HG03139 (cell line): ENCODE measurements around the gene MCM6.
A peak's percentile ranks its signal among the peaks of the same experiment; 100 is the strongest.
"Not testable (repeated sequence)": the region's sequence is repeated elsewhere in the genome, so short reads cannot be mapped to it uniquely, and the experiment has no call there.

ENCODE experiments used
- ATAC-seq: cut with Tn5 transposase; IDR thresholded peaks from one replicate; pipeline ENCODE4 v1.9.1; 2021; ENCODE audit not compliant: unreplicated experiment

MCM6 gene

DNA sequence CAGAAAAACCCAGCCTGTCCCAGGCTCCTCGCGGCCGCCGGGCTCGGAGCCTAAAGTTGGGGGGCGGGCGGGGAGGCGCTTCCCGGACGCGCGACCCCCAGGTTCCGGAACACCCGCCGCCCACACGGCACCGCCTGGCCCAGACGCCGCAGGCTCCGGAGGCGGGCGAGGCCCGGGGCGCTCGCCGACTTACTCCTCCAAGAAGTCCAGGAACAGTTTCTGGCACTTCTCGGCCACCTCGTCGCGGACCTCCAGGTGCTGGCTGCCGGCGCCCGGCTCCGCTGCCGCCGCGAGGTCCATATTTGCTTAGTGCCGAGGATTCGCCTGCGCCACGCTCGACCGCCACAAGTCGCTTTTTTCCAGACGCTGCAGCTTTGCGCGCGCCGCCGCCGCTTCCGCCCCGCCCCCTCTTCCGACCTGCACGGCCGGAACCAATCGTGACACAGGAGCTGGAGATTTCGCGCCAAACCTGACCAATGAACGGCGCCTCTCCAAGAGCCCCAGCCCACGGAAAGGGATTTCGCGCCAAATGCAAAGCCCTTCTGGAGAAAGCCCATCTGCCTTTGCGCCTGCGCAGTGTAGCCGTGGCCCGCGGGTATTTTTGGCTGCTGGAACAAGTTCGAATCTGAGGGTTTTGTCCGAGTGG lies at the start of gene MCM6:
Gene MCM6, minus strand, starts transcription at position 378 of the 646 bp plus-strand sequence. Its CDS starts 78 bp downstream, at position 300.
- ATAC-seq: peak; percentile 90

DNA sequence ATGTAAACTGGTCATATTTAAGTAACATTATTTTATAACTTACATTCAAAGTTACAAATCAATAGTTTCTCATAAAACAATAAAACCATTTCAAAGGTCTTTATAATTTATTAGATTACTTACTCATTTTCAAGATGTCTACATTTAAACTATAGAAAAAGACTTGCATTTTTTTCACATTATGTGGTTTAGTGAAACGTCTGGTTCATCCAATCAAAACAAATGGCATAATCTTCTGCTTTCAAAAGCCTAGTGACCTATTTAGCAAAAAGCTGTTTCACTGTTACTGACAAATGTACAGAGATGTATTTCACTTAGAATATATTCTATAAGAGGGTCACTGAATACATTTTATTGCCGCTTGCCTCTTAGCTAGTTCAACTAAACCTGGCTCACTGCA lies 49.3 kb upstream of the MCM6 start:
- ATAC-seq: no peak

DNA sequence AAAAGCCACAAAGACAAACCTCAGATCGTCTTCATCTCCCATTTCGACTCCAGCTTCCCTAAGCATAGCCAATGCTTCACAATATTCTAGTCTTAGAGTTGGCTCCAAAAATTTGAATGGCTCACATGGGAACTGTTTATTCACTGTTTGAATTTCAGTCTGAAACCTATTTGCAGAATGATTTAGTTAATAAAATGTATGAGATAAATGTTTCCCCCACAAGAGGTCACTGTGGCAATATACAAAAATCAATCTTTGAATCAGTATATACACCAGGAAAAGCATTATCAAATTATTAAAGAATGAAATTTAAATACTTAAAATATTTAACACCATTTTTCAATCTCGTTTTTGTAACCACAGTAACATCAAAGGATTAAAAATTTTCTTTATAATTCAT lies 40.0 kb upstream of the MCM6 start:
- no peak for ATAC-seq

DNA sequence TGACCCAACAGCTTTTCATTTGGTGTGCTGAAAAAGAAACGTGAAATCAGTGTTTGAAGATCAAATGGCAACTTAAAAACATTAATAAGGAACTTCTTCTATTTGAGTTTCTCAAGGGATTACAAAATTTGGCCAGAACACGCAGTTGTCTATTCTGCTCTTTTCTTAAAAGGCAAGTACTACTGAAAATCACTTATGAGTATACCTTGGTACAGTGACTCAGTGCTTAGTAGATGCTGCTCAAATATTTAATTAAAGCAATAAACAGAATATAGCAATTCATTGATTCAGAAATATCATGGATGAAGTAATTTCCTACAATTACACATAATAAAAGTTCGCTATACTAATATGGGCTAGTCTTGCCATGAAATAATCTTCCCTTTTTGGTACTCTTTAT lies 38.2 kb upstream of the MCM6 start:
- no peak for ATAC-seq

- ATAC-seq: no peak
Measured at GRCh38 chr2:135913727-135914365, 37.6 kb upstream of the MCM6 start.

DNA sequence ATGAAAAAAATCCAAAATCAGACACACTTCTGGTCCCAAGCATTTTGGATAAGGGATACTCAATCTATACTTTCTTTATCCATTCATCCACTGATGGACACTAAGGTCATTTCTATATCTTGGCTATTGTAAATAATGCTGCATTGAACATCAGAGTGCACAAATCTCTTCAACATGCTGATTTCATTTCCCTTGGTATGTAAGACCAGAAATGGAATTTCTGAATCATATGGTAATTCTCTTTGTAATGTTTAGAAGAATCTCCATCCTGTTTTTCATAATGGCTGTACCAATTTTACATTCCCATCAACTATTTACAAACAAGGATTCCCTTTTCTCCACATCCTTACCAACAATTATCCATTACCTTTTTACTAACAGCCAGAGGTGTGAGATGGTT lies 33.7 kb upstream of the MCM6 start:
- ATAC-seq: no peak

DNA sequence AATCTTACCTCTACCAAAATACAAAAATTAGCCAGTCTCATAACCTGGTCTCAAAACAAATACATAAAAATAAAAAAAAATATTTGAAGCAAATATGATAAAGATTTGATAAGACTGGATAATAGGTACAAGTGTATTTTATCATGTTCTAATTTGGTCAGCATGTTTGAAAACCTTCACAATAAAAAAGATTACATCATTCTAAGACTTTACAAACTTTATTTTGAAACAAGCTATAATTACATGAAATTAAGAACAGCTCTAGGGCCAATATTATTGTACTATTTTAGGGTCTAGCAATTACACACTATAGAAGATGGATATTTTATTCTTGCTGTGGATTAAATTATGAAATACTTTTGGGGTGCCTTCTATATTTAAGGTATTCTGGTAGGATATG lies 29.4 kb upstream of the MCM6 start:
- no peak for ATAC-seq

GRCh38 chr2:135904341-135904989 lies 28.2 kb upstream of the MCM6 start:
- no peak for ATAC-seq

DNA sequence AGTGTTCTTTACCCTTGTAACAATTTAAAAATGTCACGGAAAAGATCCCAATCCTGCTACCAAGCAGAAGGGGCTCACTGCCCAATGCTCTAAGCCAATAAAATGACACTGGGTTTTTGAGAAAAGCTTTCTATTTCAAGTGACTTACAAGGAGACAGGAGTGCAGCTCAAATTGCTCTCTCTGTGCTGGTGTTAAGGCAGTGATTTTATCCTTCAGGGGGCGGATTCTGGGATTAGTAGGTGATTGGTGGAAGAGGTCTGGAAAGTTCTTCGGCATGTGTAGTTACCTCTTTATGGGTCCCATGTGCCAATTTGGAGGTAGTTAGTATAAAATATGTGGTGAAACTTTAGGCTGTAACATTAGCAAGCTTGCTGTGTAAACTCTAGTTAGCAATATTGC lies 27.4 kb upstream of the MCM6 start:
- ATAC-seq: no peak

DNA sequence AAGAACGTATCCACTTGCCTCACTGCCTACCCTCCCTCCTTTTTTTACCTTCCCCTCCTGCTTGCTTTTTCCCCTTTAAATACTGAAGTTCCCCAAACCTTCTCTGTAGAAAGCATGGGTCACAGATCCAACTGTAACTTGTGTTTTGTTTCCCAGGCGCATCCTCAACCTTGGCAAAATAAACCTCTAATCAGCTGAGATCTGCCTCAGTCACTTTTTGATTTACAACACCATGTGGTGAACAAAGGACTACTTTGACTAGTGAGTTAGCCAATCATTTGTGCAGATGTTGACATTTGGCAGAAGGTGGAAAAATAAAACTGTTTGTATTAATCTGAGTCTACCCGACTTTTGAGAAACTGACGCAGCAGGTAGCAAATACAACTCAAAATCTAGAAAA lies 23.3 kb upstream of the MCM6 start:
- ATAC-seq: no peak

GRCh38 chr2:135898234-135898786 lies 22.1 kb upstream of the MCM6 start:
- no peak for ATAC-seq

DNA sequence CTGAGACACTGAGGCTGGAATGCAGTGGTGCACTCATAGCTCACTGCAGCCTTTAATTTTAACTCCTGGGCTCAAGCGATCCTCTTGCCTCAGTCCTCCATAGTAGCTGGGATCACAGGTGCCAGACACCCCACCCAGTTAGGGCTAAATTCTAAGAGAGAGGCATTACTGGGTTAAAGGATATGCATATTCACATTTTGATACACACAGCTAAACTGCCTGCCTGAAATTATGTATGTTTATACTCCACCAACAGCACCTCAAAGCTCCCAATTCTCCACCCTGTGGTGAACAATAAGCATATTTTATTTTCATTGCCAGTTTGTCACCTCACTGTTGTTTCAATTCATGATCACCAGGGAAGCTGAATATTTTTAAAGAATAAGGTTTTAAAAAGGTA lies 18.7 kb upstream of the MCM6 start:
- ATAC-seq: no peak

- ATAC-seq: no peak
Measured at GRCh38 chr2:135893374-135893794, 17.1 kb upstream of the MCM6 start.

DNA sequence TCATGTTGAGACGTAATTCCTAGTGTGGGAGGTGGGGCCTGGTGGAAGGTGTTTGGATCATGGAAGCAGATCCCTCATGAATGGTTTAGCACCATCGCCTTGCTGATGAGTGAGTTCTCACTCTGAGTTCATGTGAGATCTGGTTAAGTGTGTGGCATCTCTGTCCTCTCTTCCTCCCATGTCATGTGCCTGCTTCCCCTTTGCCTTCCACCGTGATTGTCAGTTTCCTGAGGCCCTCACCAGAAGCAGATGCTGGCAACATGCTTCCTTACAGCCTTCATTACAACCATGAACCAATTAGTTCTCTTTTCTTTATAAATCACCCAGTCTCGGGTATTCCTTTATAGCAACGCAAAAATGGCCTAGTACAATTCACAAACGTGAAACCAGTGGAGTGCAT lies 14.6 kb upstream of the MCM6 start:
- ATAC-seq: no peak

- no peak for ATAC-seq
Measured at GRCh38 chr2:135890149-135890548, 13.9 kb upstream of the MCM6 start.

- not testable (repeated sequence) for ATAC-seq
Measured at GRCh38 chr2:135888587-135888986, 12.3 kb upstream of the MCM6 start.

- ATAC-seq: no peak
Measured at GRCh38 chr2:135885709-135886108, 9.5 kb upstream of the MCM6 start.

DNA sequence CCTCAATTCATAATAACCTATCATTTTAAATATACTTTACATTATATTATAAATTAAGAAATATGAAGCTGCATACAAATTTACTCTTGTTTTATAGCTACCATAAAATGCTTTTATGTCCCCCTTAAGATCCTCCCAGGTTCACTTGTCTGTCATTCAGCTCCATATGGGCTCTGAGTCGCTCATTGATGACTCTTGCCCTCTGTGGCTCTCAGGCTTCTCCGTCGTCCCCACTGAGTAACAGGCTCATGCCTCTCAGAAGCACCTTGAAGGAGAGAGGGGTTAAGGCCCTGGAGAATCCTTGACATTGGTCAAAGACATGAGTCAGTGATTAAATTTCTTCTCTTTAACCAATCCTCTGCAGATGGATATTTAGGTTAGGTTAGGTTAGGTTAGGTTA lies 6.2 kb upstream of the MCM6 start:
- no peak for ATAC-seq

DNA sequence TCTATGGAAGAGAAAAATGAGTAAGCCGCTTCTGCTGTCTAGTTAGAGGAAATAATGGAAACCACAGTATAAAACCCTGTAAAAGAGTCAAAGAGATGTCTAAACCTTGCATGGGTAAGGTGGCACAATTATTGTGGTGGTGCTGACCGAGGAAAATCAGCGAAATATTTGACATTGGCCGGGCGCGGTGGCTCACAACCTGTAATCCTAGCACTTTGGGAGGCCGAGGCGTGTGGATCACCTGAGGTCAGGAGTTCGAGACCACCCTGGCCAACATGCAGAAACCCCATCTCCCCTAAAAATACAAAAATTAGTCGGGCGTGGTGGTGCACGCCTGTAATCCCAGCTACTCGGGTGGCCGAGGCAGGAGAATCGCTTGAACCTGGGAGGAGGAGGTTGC lies 527 bp upstream of the MCM6 start:
- ATAC-seq: not testable (repeated sequence)

DNA sequence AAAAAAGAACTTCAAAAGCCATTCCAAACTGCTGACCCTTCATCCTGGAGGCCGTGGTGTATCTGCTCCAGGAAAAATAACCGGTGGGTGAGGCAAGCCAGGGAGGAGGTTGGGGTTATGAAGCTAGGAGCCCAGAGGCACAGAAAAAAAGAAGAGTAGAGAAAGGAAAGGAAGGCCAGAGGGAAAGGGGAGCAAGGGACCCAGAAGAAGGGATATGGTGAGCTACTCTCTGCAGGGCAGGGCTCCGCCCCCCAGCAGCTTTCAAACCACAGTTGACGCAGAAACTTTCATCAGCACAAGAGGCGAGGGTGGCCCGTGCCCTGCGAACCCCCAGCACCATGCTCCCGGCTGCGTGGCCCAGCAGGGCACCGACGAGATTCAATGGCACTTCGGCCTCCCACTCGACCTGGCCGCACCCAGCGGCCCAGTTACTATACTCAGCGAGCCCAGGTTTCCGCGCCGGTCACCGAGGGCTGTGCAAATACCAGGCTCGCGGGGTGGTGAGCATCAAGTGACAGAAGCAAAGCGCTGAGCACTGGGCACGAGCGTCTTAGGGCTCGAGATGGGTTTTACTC lies 665 bp downstream of the MCM6 start:
- peak; percentile 53 for ATAC-seq

- ATAC-seq: no peak
Measured at GRCh38 chr2:135874777-135875365, 1.4 kb downstream of the MCM6 start.
